A673 (cell line): ENCODE measurements around the gene GLT6D1. TPM values are rescaled to one million over a fixed set of nuclear protein-coding genes. Genes with fewer than 3 reads are reported as not detected.

Experiments used
- BruUV-seq: library from RNA; stranded (reverse); fragments of 400-500 nt; replicated peaks from 2 replicates; lab custom pipeline; 2021; lab: Mats Ljungman, UMichigan
- CTCF ChIA-PET: fragments of 300-600 bp; sonication (Branson Sonifier 250); formaldehyde crosslinking; loops from one replicate; lab custom pipeline; 2022; ENCODE audit warnings: antibody characterized with exemption; lab: Charles Lee
- POLR2A ChIA-PET: fragments of 300-600 bp; sonication (Branson Sonifier 250); formaldehyde crosslinking; loops from one replicate; lab custom pipeline; 2022; ENCODE audit warnings: antibody characterized with exemption; ENCODE audit not compliant: low non-redundant PET; lab: Charles Lee
- DNase-seq: peaks from one replicate; pipeline ENCODE4 v3.0.0-alpha.2; 2015; ENCODE audit warnings: low spot score
- H3K27ac ChIP-seq: fragments of 200-600 bp; sonication (generic); 2 replicates; pipeline ENCODE4 v1.5.1; 2016; ENCODE audit warnings: mixed run types, low read depth, mild to moderate bottlenecking, mixed read lengths, antibody characterized with exemption, low read length; ENCODE audit not compliant: poor library complexity, severe bottlenecking
- H3K27me3 ChIP-seq: fragments of 200-600 bp; sonication (generic); replicated peaks from 2 replicates; pipeline ENCODE4 v1.6.1; 2017; ENCODE audit warnings: mixed run types, low read depth, mild to moderate bottlenecking, mixed read lengths, antibody characterized with exemption, low read length; ENCODE audit not compliant: insufficient read depth, poor library complexity
- H3K36me3 ChIP-seq: fragments of 200-600 bp; sonication (generic); 2 replicates; pipeline ENCODE4 v1.6.1; 2016; ENCODE audit warnings: mixed run types, mild to moderate bottlenecking, mixed read lengths, antibody characterized with exemption, low read length; ENCODE audit not compliant: insufficient read depth, poor library complexity, severe bottlenecking
- H3K4me1 ChIP-seq: fragments of 200-600 bp; sonication (generic); 2 replicates; pipeline ENCODE4 v1.6.1; 2017; ENCODE audit warnings: mixed run types, mild to moderate bottlenecking, mixed read lengths, antibody characterized with exemption, low read length; ENCODE audit not compliant: insufficient read depth, poor library complexity, severe bottlenecking
- H3K4me3 ChIP-seq: fragments of 200-600 bp; sonication (generic); 2 replicates; pipeline ENCODE4 v1.5.1; 2016; ENCODE audit warnings: low read depth, mixed run types, mild to moderate bottlenecking, mixed read lengths, low read length; ENCODE audit not compliant: poor library complexity, severe bottlenecking
- H3K9me3 ChIP-seq: fragments of 200-600 bp; sonication (generic); 2 replicates; pipeline ENCODE4 v1.6.1; 2016; ENCODE audit warnings: mixed run types, low read depth, mild to moderate bottlenecking, mixed read lengths, antibody characterized with exemption, low read length; ENCODE audit not compliant: poor library complexity, severe bottlenecking
- EZH2 ChIP-seq: fragments of 200-600 bp; sonication (generic); IDR thresholded peaks from 2 replicates; pipeline ENCODE4 v1.6.1; 2017; ENCODE audit warnings: borderline replicate concordance, low read depth, mild to moderate bottlenecking, mixed read lengths, antibody characterized with exemption, low read length; ENCODE audit not compliant: poor library complexity, severe bottlenecking
- intact Hi-C: fragments of 100-400 bp; cut with micrococcal nuclease; formaldehyde crosslinking; loops from one replicate; pipeline ENCODE4 v1.10.0; 2022; ENCODE audit not compliant: unreplicated experiment
- total RNA-seq: library from RNA; stranded (reverse); gene quantifications from 2 replicates; pipeline ENCODE4 v1.2.3, GENCODE V29; 2021
- TF ChIP-seq, protein P1 (sequence below): fragments of 300-800, 200-600 bp; sonication (generic); conservative IDR thresholded peaks from 2 replicates; pipeline ENCODE4 v1.5.1; 2017; ENCODE audit warnings: low read depth, mild to moderate bottlenecking, antibody characterized with exemption, low read length, moderate library complexity, mixed read lengths

Gene GLT6D1
- total RNA-seq, 1 experiment from 2014 or later, result not detected

GRCh38 chr9:135601988-135602387, 37.4 kb downstream of the GLT6D1 start:
- no peaks in the 10 kb centered on the region for H3K9me3 ChIP-seq
- TF ChIP-seq, protein P1, sequence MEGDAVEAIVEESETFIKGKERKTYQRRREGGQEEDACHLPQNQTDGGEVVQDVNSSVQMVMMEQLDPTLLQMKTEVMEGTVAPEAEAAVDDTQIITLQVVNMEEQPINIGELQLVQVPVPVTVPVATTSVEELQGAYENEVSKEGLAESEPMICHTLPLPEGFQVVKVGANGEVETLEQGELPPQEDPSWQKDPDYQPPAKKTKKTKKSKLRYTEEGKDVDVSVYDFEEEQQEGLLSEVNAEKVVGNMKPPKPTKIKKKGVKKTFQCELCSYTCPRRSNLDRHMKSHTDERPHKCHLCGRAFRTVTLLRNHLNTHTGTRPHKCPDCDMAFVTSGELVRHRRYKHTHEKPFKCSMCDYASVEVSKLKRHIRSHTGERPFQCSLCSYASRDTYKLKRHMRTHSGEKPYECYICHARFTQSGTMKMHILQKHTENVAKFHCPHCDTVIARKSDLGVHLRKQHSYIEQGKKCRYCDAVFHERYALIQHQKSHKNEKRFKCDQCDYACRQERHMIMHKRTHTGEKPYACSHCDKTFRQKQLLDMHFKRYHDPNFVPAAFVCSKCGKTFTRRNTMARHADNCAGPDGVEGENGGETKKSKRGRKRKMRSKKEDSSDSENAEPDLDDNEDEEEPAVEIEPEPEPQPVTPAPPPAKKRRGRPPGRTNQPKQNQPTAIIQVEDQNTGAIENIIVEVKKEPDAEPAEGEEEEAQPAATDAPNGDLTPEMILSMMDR, result no peak
- TF ChIP-seq EZH2, result no peak
- no peaks in the 10 kb centered on the region for H3K4me1 ChIP-seq
- H3K4me3 ChIP-seq, result no peak overlapping the region
- intact Hi-C loops, result loop anchor here (5.0 kb wide), 1 partner anchor 680 kb away; no protein-coding TSS in a partner anchor
- no peaks in the 10 kb centered on the region for H3K36me3 ChIP-seq
- DNase-seq, result no peak
- BruUV-seq, result no TSS peak
- no peak overlapping the region for H3K27ac ChIP-seq
- CTCF ChIA-PET, result interaction anchor here (0.6 kb wide), 2 partner anchors 175 to 1700 kb away, joined by 3 to 5 read pairs; no protein-coding TSS in a partner anchor
- POLR2A ChIA-PET, result no interaction called here
- no peaks in the 10 kb centered on the region for H3K27me3 ChIP-seq

GRCh38 chr9:135600296-135600817, 39.0 kb downstream of the GLT6D1 start:
- POLR2A ChIA-PET, result no interaction called here
- intact Hi-C loops, result loop anchor here (5.0 kb wide), 1 partner anchor 682 kb away; no protein-coding TSS in a partner anchor

DNA sequence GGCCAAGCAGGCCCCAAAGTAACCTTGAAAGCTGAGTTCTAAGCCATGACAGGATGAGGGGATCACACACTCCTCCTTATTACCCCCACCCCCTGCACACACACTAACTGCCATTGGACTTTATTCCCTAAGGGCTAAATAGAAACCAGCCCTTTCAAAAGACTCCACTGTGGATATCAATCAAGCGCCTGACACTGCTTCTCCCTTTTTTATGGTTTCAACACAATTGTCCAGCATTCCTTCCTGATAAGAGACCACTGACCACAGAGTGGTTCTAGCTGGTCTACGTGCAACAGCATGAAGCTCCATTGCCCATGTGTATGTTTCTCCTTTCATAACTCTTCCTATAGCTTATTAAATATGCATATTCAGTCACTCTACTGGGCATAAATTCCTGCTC, 43.1 kb downstream of the GLT6D1 start:
- POLR2A ChIA-PET, result no interaction called here
- DNase-seq, result no peak

More at GRCh38 chr9:135600296-135600817, 39.0 kb downstream of the GLT6D1 start:
- TF ChIP-seq, protein P1, result no peak
- TF ChIP-seq EZH2, result no peak
- Histone ChIP-seq H3K4me1 (no peaks in the 10 kb centered on the region), H3K27ac (no peak overlapping the region), H3K36me3 (no peaks in the 10 kb centered on the region), H3K27me3 (peaks cover under 1% of the 10 kb centered on the region), H3K4me3 (no peak overlapping the region), H3K9me3 (peaks cover 6% of the 10 kb centered on the region)
- no TSS peak for BruUV-seq
- DNase-seq, result peak; percentile 75
- CTCF ChIA-PET, result interaction anchor here (0.7 kb wide), 1 partner anchor 16 kb away, joined by 3 read pairs; no protein-coding TSS in a partner anchor

More for the DNA sequence above, 43.1 kb downstream of the GLT6D1 start:
- TF ChIP-seq, protein P1, result no peak
- no peak for TF ChIP-seq EZH2
- CTCF ChIA-PET, result no interaction called here
- Histone ChIP-seq H3K9me3 (peaks cover 15% of the 10 kb centered on the region), H3K27me3 (peaks cover 2% of the 10 kb centered on the region), H3K36me3 (no peaks in the 10 kb centered on the region), H3K4me3 (no peak overlapping the region), H3K4me1 (no peaks in the 10 kb centered on the region), H3K27ac (no peak overlapping the region)
- BruUV-seq, result no TSS peak
- intact Hi-C loops, result no loop called here
